ENCODE measurements around the gene BPIFB3. TPM values are rescaled to one million over a fixed set of nuclear protein-coding genes. Genes with fewer than 3 reads are reported as not detected.

Gene BPIFB3
- total and polyA plus RNA-seq, 2 of the 13 experiments (the other 11 are each of a cell fraction or from before 2014, with no cell fraction given) = 0.09 TPM; not detected in 1

- TF ChIP-seq ZBED4 (CRISPR knock-in tag; IDR thresholded peaks at IDR 0.05; ENCODE audit: borderline replicate concordance) = no peak
- peak; percentile 87; the same call in 1 of the 2 replicates for TF ChIP-seq ZNF24 (IDR thresholded peaks at IDR 0.05)
- no peak for TF ChIP-seq YEATS4 (CRISPR knock-in tag; IDR thresholded peaks at IDR 0.05; ENCODE audit: borderline replicate concordance)
- TF ChIP-seq GMEB2 (CRISPR knock-in tag; IDR thresholded peaks at IDR 0.05; ENCODE audit: low read depth) = no peak
- TF ChIP-seq WIZ (CRISPR knock-in tag; IDR thresholded peaks at IDR 0.05) = no peak
- TF ChIP-seq MAZ (IDR thresholded peaks at IDR 0.05; ENCODE audit: borderline replicate concordance, low read depth, low read length) = no peak
- TF ChIP-seq MAZ (CRISPR knock-in tag; IDR thresholded peaks at IDR 0.05; ENCODE audit: low read depth) = no peak; the same call in 1 of the 2 replicates
- no peak; the same call in 1 of the 2 replicates for TF ChIP-seq ZNF121 (CRISPR knock-in tag; IDR thresholded peaks at IDR 0.05)
- TF ChIP-seq CCAR2 (optimal IDR thresholded peaks at IDR 0.05; ENCODE audit: low read depth, low read length) = peak; percentile 88
- TF ChIP-seq ZNF142 (CRISPR knock-in tag; IDR thresholded peaks at IDR 0.05) = no peak
- TF ChIP-seq PAX8 (CRISPR knock-in tag; IDR thresholded peaks at IDR 0.05; ENCODE audit: borderline replicate concordance) = no peak
- no peak for TF ChIP-seq ZNF331 (CRISPR knock-in tag; IDR thresholded peaks at IDR 0.05)
- no peak for TF ChIP-seq ZNF841 (CRISPR knock-in tag; IDR thresholded peaks at IDR 0.05; ENCODE audit: borderline replicate concordance)
- TF ChIP-seq ZNF550 (CRISPR knock-in tag; IDR thresholded peaks at IDR 0.05; ENCODE audit: borderline replicate concordance) = 0 out of 2 replicates have a peak, but pooled peaks have one; percentile 17
- no peak for TF ChIP-seq ZNF619 (CRISPR knock-in tag; IDR thresholded peaks at IDR 0.05)
- peak; percentile 91; the same call in 1 of the 2 replicates for TF ChIP-seq GLI4 (CRISPR knock-in tag; IDR thresholded peaks at IDR 0.05; ENCODE audit: borderline replicate concordance)
- no peak for TF ChIP-seq GATA4 (IDR thresholded peaks at IDR 0.05; ENCODE audit: borderline replicate concordance, low read depth)
- TF ChIP-seq REL (CRISPR knock-in tag; conservative IDR thresholded peaks at IDR 0.05) = 0 out of 2 replicates have a peak, but pooled peaks have one; percentile 43
- TF ChIP-seq ZNF335 (CRISPR knock-in tag; IDR thresholded peaks at IDR 0.05) = no peak
Observed at GRCh38 chr20:33006776-33007375, 46.8 kb upstream of the BPIFB3 start (continued).
